HFF-Myc (cell line): ENCODE data around the gene CNGB1.

ENCODE experiments used
- DNase-seq: peaks from one replicate; pipeline ENCODE4 v3.0.0-alpha.2; 2011; ENCODE audit warnings: low read depth; ENCODE audit errors: extremely low read depth
- H3K4me3 ChIP-seq: replicated peaks from 2 replicates; pipeline ENCODE4 v1.5.1; 2011; ENCODE audit warnings: low read depth, mild to moderate bottlenecking, control low read depth, low read length
- TF ChIP-seq, protein P1 (sequence below): IDR thresholded peaks from 2 replicates; pipeline ENCODE4 v1.5.1; 2012; ENCODE audit warnings: mild to moderate bottlenecking, low read depth, low read length, control low read depth; ENCODE audit errors: missing control alignments

The CNGB1 gene

DNA sequence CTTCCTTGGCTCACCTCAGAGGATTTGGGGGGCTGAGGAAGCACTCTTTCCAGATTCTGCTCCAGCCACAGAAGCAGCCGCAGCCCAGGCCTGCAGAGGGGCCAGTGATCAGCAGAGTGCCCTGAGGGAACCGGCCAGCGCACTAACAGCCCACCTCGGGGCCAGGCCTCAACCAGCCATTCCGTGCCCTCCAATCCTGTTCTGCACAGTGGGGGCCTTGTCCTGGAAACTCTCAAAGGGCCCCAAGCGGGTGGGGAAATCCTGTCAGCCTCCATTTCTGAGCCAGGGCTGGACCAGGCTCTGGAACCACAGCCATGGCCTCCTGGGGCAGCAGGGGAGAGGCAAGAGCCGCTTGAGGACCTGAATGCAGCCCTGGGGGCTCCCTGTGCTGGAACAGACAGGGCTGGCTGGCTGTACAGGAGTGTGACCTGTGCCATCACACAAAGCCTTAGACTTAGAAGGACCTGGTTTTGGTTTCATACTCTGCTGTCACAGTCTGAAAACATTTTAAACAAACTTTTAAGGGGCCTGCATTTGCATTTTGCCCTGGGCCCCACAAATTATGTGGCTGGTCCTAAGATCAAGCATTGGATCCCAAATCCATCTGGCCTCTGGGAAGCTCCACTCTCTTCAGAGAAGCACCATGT lies 10.0 kb downstream of the CNGB1 start:
- H3K4me3 ChIP-seq: no peak overlapping the region
- DNase-seq: no peak
- TF ChIP-seq, protein P1, sequence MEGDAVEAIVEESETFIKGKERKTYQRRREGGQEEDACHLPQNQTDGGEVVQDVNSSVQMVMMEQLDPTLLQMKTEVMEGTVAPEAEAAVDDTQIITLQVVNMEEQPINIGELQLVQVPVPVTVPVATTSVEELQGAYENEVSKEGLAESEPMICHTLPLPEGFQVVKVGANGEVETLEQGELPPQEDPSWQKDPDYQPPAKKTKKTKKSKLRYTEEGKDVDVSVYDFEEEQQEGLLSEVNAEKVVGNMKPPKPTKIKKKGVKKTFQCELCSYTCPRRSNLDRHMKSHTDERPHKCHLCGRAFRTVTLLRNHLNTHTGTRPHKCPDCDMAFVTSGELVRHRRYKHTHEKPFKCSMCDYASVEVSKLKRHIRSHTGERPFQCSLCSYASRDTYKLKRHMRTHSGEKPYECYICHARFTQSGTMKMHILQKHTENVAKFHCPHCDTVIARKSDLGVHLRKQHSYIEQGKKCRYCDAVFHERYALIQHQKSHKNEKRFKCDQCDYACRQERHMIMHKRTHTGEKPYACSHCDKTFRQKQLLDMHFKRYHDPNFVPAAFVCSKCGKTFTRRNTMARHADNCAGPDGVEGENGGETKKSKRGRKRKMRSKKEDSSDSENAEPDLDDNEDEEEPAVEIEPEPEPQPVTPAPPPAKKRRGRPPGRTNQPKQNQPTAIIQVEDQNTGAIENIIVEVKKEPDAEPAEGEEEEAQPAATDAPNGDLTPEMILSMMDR: no peak

DNA sequence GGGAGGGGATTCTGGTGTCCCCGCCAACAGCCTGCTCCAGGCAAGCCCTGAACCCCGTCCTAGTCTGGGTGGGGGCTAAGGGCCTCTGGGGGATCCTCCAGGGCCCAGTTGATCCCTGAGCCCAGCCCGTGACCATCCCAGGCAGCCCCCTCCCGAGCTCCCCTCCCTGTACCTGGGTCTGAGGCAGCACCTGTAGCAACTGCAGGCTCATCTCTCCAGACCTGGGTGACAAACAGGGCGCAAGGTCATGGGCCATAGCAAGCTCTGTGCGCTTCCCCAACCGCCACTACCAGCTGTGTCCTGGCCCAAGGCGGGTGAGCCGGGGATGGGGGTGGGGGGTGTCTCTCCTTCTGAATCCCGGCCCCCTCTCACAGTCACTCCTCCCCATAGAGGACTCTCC lies 10.6 kb downstream of the CNGB1 start:
- no peak for DNase-seq
- TF ChIP-seq, protein P1: no peak

DNA sequence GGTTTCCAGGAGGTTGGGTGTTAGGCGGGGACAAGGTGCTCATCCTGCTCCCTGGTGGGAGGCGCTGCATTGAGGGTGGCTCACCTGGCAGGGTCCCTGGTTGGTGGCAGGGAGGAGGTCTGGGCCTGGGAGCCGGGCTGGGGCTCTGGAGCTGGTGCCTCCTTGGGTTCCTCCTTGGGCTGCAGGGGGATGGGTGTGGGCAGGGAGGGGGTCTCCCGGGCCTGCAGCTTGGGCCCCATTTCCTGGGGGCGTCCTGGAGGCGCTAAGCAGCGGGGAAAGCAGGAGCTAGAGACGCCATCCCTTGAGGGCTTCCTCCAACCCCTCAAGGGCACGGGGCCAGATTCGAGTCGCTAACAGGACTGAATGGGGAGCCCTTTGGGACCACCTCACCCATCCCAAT lies 11.1 kb downstream of the CNGB1 start:
- DNase-seq: no peak
- TF ChIP-seq, protein P1: no peak
- no peak overlapping the region for H3K4me3 ChIP-seq

More for the DNA sequence above, 10.6 kb downstream of the CNGB1 start:
- no peak overlapping the region for H3K4me3 ChIP-seq

DNA sequence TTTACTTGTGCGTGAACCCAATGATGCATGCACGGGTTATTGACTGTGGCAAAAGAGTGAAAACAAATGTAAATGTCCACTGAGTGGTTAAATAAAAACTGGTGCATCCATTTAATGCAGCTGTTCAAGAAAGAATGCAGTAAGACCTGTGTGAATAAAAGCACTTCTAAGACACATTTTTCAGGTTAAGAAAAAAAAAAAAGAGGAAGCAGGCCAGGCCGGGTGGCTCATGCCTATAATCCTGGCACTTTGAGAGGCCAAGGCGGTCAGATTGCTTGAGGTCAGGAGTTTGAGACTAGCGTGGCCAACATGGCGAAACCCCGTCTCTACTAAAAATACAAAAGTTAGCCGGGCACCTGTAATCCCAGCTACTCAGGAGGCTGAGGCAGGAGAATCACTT lies 11.8 kb downstream of the CNGB1 start:
- TF ChIP-seq, protein P1: no peak
- no peak for DNase-seq
- no peak overlapping the region for H3K4me3 ChIP-seq

DNA sequence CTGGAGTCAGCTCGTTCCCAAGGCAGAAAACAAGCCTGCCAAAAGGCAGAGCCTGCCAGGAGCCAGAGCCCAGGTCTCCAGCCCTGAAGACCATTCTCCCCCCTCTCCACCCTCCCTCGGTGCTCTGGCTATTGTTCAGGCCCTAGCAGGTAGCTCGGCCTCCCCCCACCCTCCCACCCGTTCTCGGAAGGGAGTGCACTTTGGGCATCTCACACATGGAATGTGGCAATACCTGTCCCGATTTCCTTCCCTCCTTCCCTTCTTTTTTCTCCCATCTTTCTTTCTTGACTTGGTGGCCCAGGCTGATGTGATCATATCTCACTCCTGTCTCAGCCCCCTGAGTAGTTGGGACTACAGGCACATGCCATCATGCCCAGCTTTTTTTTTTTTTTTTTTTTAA lies 12.4 kb downstream of the CNGB1 start:
- no peak overlapping the region for H3K4me3 ChIP-seq
- no peak for DNase-seq
- TF ChIP-seq, protein P1: no peak

DNA sequence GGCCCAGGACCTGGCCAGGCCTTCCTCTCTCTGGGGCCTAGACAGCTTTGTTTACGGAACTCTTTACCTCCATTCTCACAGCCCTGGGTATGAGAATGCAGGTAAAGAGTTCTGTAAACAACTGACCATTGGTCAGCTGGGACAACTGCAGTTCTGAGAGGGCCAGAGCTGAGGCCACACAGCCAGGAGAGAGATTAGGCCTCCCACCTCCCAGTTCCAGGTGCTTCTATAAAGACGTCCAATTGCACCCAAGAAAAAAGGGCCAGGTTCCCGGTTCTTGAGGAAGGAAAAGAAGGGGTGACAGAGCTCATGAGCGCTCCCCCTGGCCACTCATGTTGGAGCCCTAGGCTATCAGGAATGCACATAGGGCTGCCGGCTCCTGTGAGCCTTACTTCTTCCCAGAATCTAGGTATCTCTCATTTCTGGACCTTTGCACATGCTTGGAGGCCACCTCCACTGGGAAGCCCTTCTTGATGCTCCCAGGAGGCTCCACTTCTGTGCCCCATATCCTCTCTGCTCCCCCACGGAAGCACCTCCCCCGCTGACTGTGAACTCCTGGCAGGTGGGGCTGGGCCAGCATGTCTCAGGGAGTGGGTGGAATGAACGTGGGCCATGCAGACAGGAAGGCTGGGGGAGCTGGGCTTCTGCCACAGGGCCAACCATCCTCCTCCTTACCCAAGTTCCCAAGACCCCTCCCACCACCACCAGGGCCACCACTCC lies 13.1 kb downstream of the CNGB1 start:
- no peak overlapping the region for H3K4me3 ChIP-seq
- TF ChIP-seq, protein P1: no peak
- DNase-seq: no peak
